Activated CD8-positive, alpha-beta memory T cell treated with anti-CD3 and anti-CD28 coated beads for 36 hours (primary cell): ENCODE data around the gene LGALSL. TPM values are rescaled to one million over a fixed set of nuclear protein-coding genes. Genes with fewer than 3 reads are reported as not detected.

ENCODE experiments used
- CTCF ChIA-PET: fragments of 350-600 bp; sonication (Branson Sonifier 250); formaldehyde crosslinking; loops from one replicate; lab custom pipeline; 2021; ENCODE audit warnings: antibody characterized with exemption; lab: Charles Lee
- POLR2A ChIA-PET: fragments of 350-600 bp; sonication (Branson Sonifier 250); formaldehyde crosslinking; loops from one replicate; lab custom pipeline; 2021; ENCODE audit warnings: antibody characterized with exemption; lab: Charles Lee
- total RNA-seq, 2 experiments: library from RNA; stranded (reverse); gene quantifications; one replicate each; pipeline ENCODE4 v1.2.3, GENCODE V29; 2021

The LGALSL gene
- 1 to 10 TPM in 1 of 2 experiments, under 1 TPM in 1; 0.76 to 1.4 TPM for total RNA-seq

DNA sequence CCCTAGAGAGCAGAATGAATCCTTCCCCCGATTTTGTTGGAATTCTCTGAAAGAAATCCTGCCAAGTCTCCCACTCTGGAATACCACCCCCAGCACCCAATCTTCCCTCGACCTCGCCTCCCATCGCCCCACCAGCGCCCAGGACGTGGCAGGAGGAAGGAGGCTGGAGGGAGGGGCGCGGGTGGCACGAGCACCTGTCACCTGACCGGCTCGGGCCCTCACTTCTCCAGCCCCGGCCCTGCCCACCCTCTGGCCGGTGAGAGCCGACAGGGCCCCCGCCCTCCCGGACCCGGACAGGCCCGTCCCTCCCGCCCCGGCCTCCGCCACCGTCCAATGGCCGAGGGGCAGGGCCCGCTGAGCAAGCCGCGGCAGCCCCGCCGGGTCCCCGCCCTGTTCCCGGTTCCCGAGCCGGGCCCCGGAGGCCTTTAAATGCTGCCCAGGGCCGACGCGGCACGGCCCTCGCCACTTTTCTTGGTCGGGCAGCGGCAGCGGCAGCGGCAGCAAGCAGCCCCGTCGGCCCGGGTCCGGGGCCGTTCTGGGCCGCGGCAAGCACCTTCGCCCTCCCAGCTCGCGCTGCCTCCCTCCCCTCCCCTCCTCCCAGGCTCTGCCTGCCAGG lies at the start of gene LGALSL:
Gene LGALSL (plus strand): TSS at position 393 of the 616 bp plus-strand sequence. CDS start 384 bp downstream, outside the sequence.
- ChIA-PET CTCF (interaction anchor here (0.6 kb wide), 1 partner anchor 100 kb away, joined by 6 read pairs; no protein-coding TSS in a partner anchor), POLR2A (interaction anchor here (0.6 kb wide), 1 partner anchor 341 kb away, joined by 4 read pairs; no protein-coding TSS in a partner anchor)

DNA sequence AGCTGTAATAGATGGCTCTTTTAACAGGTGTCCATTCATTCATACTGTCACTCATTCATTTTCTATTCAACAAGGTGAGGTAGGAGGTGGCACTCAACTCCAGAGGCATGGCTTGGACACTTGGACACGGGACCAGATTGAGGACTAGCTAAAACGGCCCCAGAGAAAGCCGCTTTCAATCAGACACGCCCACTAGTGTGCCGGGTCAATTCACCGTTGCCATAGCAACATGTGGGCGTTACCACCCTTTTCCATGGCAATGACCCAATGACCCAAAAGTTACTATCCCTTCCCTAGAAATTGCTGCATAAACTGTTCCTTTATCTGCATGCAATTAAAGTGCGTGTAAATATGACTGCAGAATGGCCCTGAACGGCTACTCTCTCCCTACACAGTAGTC lies 49.2 kb upstream of the LGALSL start:
- CTCF ChIA-PET = no interaction called here
- POLR2A ChIA-PET = no interaction called here

DNA sequence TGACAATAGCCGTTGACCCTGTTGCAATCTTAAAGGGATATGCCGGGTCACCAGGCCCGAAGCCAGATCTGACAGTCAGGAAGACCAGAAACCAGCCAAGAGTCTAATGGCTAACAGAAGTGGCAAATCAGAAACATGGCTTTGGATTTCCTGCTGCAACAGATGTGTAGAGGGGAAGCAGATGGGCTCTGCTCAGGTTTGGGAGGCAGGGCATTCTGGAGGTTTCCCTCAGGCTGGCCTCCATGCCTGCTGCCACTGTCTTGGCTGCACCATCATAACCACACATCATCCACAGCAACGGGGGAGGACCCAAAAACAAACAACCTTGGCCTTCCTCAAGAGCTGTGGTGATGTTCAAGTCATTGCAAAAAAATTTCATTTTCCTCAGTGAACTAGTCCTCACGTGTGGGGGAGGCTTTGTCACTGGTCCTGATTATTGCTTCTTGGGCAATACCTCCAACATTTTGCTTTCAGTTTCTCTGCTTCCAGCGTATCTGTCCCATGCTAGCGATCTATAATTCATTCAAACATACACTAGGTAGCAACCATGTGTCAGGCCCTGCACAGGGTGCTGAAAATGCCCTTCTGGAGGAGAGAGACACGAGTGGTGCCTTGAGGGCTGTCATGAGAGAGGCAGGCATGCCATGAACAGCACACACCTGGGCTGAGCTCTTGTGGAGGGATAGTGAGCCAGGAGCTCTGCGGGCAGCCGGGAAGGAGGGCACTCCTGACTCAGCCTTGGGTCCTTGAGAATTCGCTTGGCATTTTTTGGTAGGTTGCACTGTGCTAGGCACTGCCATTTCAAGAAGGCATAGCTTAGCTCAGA lies 48.2 kb upstream of the LGALSL start:
- CTCF ChIA-PET = interaction anchor here (1.0 kb wide), 1 partner anchor 14 kb away, joined by 3 read pairs; no protein-coding TSS in a partner anchor
- POLR2A ChIA-PET = no interaction called here

DNA sequence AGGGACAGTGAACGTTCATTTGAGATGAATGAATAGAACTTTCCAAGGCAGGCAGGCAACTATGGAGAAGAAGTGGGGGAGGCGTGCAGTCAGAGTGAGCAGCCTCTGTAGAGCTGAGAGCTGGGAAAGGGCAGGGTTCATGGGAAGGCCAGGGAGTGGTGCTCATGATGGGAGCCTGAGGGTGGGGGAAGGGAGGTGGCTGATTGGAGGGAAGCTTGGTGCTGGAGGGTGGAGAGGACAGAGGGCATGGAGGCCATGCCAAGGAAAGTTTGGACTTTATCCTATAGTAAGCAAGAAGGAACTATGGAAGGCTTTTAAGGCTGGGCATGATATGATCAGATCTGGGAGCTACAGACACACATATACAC lies 47.6 kb upstream of the LGALSL start:
- CTCF ChIA-PET = interaction anchor here (1.0 kb wide), 1 partner anchor 14 kb away, joined by 3 read pairs; no protein-coding TSS in a partner anchor
- POLR2A ChIA-PET = no interaction called here

DNA sequence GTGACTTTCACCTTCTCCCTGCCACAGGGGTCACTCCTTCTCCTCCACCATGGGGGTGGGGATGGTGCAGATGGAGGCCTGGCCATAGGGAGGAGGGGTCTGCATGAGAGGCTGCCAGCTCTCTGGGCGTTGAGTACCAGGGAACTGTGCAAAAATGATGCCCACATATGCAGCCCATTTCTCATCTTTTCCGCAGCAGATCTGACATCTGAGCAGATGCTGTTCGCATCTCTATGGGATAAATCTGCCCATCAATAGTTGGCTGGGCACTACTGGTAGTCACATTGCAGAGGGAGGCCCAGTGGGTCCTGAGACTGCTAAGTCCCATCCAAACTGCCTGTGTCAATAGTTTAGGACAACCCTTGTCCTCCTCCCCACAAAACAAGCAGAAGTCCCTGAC lies 45.9 kb upstream of the LGALSL start:
- CTCF ChIA-PET = no interaction called here
- POLR2A ChIA-PET = no interaction called here

DNA sequence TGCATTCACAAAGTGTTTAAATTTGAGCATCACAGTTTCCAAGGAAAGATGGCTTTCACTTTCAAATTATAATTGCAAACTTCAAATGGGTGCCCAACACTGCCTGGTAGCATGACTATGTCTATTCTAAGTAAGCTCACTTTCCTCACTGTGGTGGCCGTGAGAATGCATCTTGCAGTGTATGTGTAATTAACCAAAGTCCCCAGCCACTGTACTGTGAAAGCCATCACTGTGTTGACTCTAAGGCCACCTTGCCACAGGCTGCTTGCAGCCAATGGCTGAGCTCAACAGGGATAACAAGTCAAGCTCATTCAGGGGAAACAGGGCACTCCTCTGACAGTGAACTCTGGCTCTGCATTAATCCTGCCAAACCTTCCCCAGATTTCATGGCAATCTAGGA lies 43.3 kb upstream of the LGALSL start:
- ChIA-PET POLR2A (interaction anchor here (0.6 kb wide), 1 partner anchor 114 kb away, joined by 3 read pairs; no protein-coding TSS in a partner anchor), CTCF (interaction anchor here (1.4 kb wide), 1 partner anchor 77 kb away, joined by 4 read pairs; no protein-coding TSS in a partner anchor)

DNA sequence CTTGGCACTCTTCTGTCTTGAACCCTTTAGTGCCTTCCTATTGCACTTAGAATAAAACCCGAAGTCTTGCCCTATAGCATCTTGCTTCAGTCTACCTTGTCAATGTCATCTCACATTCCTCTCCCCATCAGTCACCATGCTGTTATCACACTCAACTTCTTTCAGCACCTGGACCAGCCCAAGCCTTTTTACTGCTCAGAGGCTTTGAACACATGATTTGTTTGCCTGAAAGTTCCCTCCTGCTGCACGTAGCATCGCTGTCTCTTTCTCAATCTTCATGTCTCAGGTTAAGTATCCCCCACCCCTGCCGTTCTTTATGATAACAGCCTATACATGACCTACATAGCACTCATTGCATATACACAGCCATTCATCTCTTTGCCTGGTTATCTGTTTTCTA lies 41.3 kb upstream of the LGALSL start:
- CTCF ChIA-PET = no interaction called here
- POLR2A ChIA-PET = no interaction called here

DNA sequence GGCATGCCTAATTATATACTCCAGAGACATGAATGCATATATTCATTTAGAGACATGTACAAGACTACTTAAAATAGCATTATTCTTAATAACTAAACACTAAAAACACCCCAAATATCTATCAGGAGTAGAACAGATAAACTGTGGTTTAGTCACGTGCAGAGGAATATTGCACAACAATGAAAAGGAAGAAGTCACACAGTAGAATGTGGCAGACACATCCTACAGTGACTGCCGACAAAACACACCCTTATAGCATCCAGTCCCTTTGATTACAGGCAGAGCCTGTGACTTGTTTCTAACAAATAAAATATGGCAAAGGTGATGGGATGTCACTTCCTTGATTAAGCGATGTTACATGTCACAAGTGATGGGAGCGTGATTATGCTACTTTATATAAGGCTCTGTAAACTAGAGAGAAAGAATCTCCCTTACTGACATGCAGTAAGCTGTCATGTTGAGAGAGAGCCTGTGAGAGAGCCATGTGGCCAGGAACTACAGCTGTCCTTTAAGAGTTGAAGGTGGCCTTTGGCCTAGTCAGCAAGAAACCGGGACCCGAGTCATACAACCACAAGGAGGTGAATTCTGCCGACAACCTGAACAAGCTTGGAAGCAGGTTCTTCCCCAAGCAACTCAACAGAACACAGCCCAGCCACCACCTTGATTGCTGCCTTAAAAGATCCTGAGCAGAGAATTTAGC lies 39.1 kb upstream of the LGALSL start:
- ChIA-PET CTCF (interaction anchor here (1.0 kb wide), 1 partner anchor 51 kb away, joined by 3 read pairs; no protein-coding TSS in a partner anchor), POLR2A (interaction anchor here (0.6 kb wide), 1 partner anchor 74 kb away, joined by 3 read pairs; no protein-coding TSS in a partner anchor)

DNA sequence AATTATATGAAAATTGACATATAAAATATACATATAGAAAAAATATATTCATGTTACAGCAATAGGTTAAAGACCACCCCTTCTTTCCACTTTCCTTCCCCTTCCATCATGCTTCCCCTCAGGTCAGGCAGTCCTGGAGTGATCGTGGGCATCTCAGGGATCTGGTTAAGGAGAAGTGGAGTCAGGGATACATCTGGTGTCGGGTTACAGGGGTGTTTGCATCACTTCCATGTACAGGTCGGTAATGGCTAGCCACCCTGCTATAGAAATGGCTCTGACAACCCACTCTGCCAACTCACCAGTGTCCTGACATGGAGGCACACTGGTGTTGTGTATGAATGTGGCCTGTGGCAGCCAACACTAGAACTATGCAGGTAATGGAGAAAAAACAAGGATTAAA lies 36.3 kb upstream of the LGALSL start:
- ChIA-PET POLR2A (no interaction called here), CTCF (interaction anchor here (1.1 kb wide), 1 partner anchor 86 kb away, joined by 3 read pairs; no protein-coding TSS in a partner anchor)

DNA sequence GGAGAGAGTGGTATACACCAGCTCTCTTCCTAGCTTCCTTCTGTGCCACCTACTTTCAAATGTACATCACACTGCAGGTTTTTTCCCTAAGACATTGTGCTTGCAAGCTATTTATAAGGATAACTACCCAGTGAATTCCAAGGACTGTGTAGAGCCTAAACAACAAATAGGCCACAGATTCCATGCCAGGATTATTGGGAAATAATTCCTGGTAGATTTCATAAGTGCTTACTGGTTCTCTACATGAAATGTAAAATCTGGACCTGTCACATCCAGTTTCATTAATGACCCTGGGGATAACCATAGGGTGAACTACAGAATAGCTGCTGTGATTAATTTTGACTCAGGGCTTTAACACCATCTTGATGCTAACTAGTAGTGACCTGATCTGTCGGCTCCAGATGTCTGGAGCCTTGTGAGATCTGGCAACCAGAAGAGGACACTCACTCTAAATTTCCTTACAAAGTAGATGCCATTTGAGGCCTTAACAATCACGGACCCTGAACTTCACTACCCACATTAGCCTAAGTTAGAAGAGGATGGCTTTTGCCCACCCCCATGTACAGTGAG lies 34.3 kb upstream of the LGALSL start:
- CTCF ChIA-PET = interaction anchor here (0.9 to 1.0 kb wide), 2 partner anchors 13 to 70 kb away, joined by 3 read pairs; no protein-coding TSS in a partner anchor
- POLR2A ChIA-PET = no interaction called here

DNA sequence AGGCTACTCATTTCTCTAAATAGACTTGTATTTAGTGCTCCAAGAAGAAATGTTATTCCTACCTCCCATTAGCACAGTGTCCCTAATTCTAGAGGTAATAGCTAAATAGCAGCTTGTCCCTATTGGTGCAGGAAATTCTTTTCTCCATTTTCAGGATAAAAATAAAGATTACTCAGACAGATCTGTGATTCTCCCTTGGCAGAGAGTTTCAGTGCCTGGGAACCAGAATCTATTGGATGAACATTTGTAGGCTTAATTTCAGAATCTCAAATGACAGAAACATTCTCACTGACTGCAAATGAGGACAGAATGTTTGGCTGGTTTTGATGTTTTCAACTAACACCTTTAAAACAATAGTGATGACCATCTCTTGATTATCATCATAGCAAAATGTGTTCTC lies 33.3 kb upstream of the LGALSL start:
- ChIA-PET CTCF (interaction anchor here (0.9 to 1.3 kb wide), 3 partner anchors 14 to 90 kb away, joined by 3 read pairs; no protein-coding TSS in a partner anchor), POLR2A (no interaction called here)

DNA sequence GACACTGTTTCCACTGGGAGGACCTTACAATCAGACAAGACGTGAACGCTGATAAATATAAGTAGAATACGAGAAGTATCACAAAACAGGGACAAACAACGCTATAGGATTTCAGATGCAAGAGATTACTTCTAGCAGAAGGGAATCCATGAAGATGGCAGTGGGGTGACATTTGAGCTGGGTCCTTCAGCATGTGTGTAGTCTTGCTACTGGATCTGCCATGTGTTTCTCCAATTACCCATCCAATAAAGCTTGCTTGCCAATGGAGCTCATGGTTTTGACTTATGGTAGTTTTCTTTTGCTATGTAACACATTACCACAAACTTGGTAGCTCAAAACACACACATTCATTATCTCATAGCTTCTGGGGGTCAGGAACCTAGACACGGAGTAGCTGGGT lies 32.8 kb upstream of the LGALSL start:
- ChIA-PET POLR2A (no interaction called here), CTCF (interaction anchor here (1.3 kb wide), 1 partner anchor 90 kb away, joined by 3 read pairs; no protein-coding TSS in a partner anchor)

DNA sequence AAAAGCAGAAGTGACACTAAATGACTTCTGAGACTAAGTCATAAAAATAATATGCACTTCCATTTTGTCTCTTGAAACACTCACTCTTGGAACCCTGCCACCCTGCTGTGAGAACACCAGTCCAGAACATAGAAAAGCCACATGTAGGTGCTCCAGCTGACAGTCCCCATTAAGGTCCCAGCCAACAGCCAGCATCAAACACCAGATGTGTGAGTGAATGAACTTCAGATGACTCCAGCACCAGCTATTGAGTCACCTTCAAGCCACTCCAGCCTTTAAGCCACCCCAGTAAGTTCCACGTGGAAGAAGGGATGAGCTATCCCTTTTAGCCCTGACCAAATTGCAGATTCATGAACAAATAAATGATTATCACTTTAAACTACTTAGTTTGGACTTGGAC lies 31.5 kb upstream of the LGALSL start:
- POLR2A ChIA-PET = no interaction called here

DNA sequence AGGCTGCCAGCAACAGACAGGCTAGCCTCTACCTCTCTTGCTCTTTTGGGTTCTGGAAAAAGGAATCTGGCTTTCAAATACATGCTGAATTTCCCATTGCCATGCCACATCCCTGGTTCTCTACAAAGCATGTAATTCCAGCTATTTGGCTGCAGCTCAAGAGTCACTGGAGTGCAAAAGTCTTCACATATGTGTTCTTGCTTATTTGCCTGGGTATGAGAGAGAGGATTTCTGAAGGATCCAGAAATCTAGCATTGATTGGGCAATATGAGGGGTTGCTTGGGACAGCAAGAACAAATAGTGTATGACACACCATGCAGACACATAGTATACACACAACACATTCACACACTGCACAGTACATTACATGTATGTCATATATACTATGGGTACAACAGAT lies 30.7 kb upstream of the LGALSL start:
- ChIA-PET POLR2A (no interaction called here), CTCF (no interaction called here)

More for the DNA sequence above, 31.5 kb upstream of the LGALSL start:
- CTCF ChIA-PET = no interaction called here

DNA sequence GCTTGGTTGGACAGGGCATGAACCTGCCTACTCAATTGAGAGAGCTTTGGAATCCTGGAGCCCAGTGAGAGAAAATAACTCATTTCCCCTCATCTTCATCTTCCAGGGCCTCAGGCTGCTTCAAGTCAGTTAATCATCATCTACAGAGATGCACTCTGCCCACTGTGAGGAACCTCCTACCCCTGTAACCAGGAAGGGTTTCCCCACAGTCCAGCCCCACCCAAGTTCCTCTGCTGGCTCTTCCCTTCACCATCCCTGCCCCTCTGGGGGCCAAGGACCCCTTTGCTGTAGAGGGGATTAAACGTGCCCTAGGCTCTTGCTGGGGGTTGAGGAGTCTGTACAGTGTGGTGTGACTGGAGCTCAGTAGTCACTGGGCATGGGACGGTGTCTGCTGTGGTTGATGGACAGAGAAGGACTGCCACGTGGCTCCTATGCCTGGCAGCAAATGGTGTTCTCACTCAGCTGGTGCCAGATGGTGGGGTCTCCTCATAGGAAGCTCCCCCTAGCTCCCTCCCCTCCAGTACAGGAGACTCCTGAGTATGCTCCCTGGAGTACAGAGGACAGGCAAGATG lies 29.5 kb upstream of the LGALSL start:
- POLR2A ChIA-PET = no interaction called here
- CTCF ChIA-PET = no interaction called here

DNA sequence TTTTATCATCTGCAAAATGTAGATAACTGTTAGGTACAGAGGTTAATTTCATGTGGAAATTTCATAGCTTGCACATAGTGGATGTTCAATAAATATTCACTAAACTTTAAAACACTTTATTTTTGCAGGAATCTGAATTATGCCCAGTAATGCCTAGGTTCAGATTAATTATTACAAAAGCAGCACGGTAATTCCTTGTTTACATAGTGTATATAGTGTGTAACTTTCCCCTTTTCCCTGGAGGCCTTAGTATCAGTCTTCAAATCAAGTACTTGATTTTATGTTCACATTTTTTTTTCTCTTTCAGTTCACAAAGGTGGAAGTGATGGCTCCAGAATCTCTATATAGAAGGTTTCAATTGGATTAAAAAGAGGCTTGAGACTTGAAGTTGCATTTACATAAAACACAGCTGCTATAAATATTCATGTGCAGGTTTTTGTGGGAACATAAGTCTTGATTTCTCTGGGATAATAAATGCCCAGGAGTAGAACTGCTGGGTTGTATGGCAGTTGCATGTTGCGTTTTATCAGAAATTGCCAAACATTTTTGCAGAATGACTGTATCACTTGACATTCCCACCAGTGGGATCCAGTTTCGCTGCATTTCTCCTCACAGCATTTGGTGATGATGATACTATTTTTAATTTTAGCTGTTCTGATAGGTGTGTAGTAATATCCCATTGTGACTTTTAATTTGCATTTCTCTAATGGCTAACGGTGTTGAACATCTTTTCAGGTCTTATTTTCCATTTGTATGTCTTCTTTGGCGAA lies 27.6 kb upstream of the LGALSL start:
- ChIA-PET POLR2A (no interaction called here), CTCF (no interaction called here)

DNA sequence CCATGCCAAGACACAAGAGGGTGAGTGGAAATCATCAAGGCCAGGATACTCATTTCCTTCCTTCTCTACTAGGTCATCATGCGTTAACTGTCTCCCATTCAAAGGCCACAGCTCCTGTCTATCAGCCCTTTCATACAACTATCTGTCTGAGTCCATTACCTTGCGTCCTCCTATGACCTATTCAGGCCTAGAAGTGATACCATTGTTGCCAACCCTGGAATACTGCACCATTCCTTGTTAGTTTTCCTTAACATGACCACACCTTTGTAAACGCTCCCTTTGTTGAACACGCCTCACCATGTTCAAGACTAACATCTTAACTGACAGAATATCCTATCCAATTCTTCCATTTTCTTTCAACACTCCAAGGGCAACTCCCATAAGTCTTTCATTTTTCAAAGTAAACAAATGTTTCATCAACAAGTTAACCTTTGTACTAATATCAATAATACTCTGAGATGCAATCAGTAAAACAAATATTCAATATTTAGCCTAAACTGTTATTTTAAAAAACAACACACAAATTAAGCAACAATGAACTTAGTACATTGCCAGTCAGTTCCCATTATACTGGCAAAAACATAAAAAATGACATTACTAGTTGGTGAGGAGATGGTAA lies 19.8 kb upstream of the LGALSL start:
- CTCF ChIA-PET = no interaction called here
- POLR2A ChIA-PET = no interaction called here

DNA sequence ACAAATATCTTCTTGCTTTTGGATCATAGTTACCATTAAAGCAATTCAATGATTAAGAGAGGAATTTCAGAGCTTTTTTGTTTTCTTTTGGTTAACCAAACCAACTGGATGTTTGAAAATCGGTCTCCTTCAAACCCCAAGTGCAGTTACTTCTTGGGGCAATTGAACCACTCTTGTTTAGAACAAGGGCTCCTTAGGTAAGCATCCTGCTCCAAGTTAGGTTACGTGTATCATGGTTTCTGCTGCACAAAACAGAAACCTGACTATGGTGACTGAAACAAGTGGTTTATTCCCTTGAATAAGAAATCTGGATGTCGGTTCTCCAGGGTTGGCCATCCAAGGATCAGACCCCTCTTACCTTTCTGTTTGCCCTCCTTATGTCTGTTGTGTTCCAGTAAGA lies 16.1 kb upstream of the LGALSL start:
- POLR2A ChIA-PET = no interaction called here
- CTCF ChIA-PET = no interaction called here
